Neural cell (in vitro differentiated cells): Measurements from ENCODE around the gene IFT74. TPM values are rescaled to one million over a fixed set of nuclear protein-coding genes. Genes with fewer than 3 reads are reported as not detected.

Source experiments
- H2AFZ ChIP-seq: fragments of 200-600, 300-800 bp; sonication (generic), shearing (Covaris generic); 2 replicates; pipeline ENCODE4 v1.6.0; 2014; ENCODE audit warnings: low read depth, mild to moderate bottlenecking, antibody characterized with exemption, low read length, moderate library complexity
- H3F3A ChIP-seq: fragments of 200-600 bp; shearing (Covaris generic); 2 replicates; pipeline ENCODE4 v1.6.1; 2016; ENCODE audit warnings: mild to moderate bottlenecking, moderate library complexity, mixed read lengths, antibody characterized with exemption, low read length; ENCODE audit not compliant: insufficient read depth, poor library complexity, severe bottlenecking
- H3K27ac ChIP-seq: fragments of 200-600, 300-800 bp; sonication (generic), shearing (Covaris generic); 2 replicates; pipeline ENCODE4 v1.5.1; 2014; ENCODE audit warnings: mild to moderate bottlenecking, low read length, moderate library complexity
- H3K27me3 ChIP-seq: fragments of 300-800, 200-600 bp; sonication (generic), shearing (Covaris generic); 2 replicates; pipeline ENCODE4 v1.6.0; 2014; ENCODE audit warnings: mild to moderate bottlenecking, low read depth, low read length, moderate library complexity; ENCODE audit not compliant: insufficient read depth
- H3K36me3 ChIP-seq: fragments of 300-800, 200-600 bp; sonication (generic), shearing (Covaris generic); 2 replicates; pipeline ENCODE4 v1.5.1; 2014; ENCODE audit warnings: mild to moderate bottlenecking, antibody characterized with exemption, low read length, moderate library complexity; ENCODE audit not compliant: insufficient read depth
- H3K4me2 ChIP-seq: fragments of 300-800, 200-600 bp; sonication (generic), shearing (Covaris generic); 2 replicates; pipeline ENCODE4 v1.6.0; 2014; ENCODE audit warnings: mild to moderate bottlenecking, low read length
- H3K4me3 ChIP-seq: fragments of 300-800, 200-600 bp; sonication (generic), shearing (Covaris generic); 2 replicates; pipeline ENCODE4 v1.5.1; 2014; ENCODE audit warnings: mild to moderate bottlenecking, low read length, moderate library complexity
- H3K79me2 ChIP-seq: fragments of 200-600 bp; shearing (Covaris generic); replicated peaks from 2 replicates; pipeline ENCODE4 v1.6.0; 2014; ENCODE audit warnings: mild to moderate bottlenecking, low read length, moderate library complexity; ENCODE audit not compliant: insufficient read depth
- H3K9ac ChIP-seq: fragments of 300-800, 200-600 bp; sonication (generic), shearing (Covaris generic); 2 replicates; pipeline ENCODE4 v1.6.1; 2016; ENCODE audit warnings: mild to moderate bottlenecking, low read length, mixed read lengths
- H3K9me2 ChIP-seq: fragments of 200-600 bp; shearing (Covaris generic); 2 replicates; pipeline ENCODE4 v1.6.1; 2016; ENCODE audit warnings: mild to moderate bottlenecking, low read length, mixed read lengths; ENCODE audit not compliant: insufficient read depth
- H3K9me3 ChIP-seq: fragments of 200-600, 300-800 bp; sonication (generic), shearing (Covaris generic); 2 replicates; pipeline ENCODE4 v1.6.1; 2016; ENCODE audit warnings: mild to moderate bottlenecking, mixed run types, low read length, moderate library complexity, mixed read lengths
- H4K20me1 ChIP-seq: fragments of 200-600 bp; shearing (Covaris generic); 2 replicates; pipeline ENCODE4 v1.6.1; 2016; ENCODE audit warnings: mild to moderate bottlenecking, mixed run types; ENCODE audit not compliant: insufficient read depth
- EP300 ChIP-seq: fragments of 450-650 bp; conservative IDR thresholded peaks from 2 replicates; pipeline ENCODE4 v1.6.1; 2014; ENCODE audit warnings: antibody characterized with exemption, mild to moderate bottlenecking, moderate library complexity; ENCODE audit not compliant: poor library complexity, severe bottlenecking
- EZH2 ChIP-seq: fragments of 200-600, 300-800 bp; shearing (Covaris generic), sonication (generic); IDR thresholded peaks from 2 replicates; pipeline ENCODE4 v1.6.1; 2014; ENCODE audit warnings: antibody characterized with exemption, low read length, borderline replicate concordance, mild to moderate bottlenecking; ENCODE audit not compliant: insufficient read depth, poor library complexity, severe bottlenecking
- MXI1 ChIP-seq: fragments of 450-650 bp; conservative IDR thresholded peaks from 2 replicates; pipeline ENCODE4 v1.6.1; 2014; ENCODE audit warnings: antibody characterized with exemption, mild to moderate bottlenecking; ENCODE audit not compliant: poor library complexity, severe bottlenecking
- POLR2AphosphoS5 ChIP-seq: IDR thresholded peaks from 2 replicates; pipeline ENCODE4 v1.6.1; 2012
- RAD21 ChIP-seq: fragments of 450-650 bp; conservative IDR thresholded peaks from 2 replicates; pipeline ENCODE4 v1.6.1; 2014; ENCODE audit warnings: antibody characterized with exemption, mild to moderate bottlenecking, moderate library complexity
- REST ChIP-seq: IDR thresholded peaks from 2 replicates; pipeline ENCODE4 v1.6.1; 2012; ENCODE audit warnings: borderline replicate concordance
- SMC3 ChIP-seq: fragments of 450-650 bp; conservative IDR thresholded peaks from 2 replicates; pipeline ENCODE4 v1.6.1; 2014; ENCODE audit warnings: antibody characterized with exemption, mild to moderate bottlenecking, moderate library complexity; ENCODE audit not compliant: poor library complexity
- TAF1 ChIP-seq: IDR thresholded peaks from 2 replicates; pipeline ENCODE4 v1.6.1; 2012; ENCODE audit warnings: low read depth
- polyA plus RNA-seq: library from polyadenylated mRNA; depleted of rRNA; stranded (reverse); fragments of >200 nt; gene quantifications from 2 replicates; pipeline ENCODE4 v1.2.3, GENCODE V29; 2014
- TF ChIP-seq, protein P1 (sequence below): fragments of 450-650 bp; IDR thresholded peaks from 2 replicates; pipeline ENCODE4 v1.5.1; 2014; ENCODE audit warnings: antibody characterized with exemption, mild to moderate bottlenecking, moderate library complexity; ENCODE audit not compliant: poor library complexity, severe bottlenecking

Gene IFT74
- polyA plus RNA-seq, 1 donor from 2014 or later: 10.9 TPM

DNA sequence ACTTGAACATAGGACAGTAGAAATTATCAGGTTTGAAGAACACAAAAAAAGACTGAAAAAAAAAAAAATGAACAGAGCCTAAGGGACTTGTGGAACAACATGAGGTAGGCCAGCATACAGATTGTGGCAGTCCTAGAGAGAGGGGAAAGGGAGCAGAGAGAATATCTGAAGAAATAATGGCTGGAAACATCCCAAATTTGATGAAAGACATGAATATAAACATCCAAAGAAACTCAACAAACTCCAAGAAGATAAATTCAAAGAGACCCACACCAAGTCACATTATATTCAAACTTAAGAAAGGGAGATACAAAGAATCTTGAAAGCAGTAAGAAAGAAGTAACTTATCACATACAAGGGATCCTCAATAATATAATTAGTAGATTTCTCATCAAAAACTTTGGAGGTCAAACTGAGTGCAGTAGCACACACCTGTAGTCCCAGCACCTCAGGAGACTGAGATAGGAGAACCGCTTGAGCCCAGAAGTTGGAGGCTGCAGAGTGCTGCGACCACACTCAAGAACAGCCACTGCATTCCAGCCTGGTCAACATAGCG, 18.3 kb upstream of the IFT74 start:
- Histone ChIP-seq H3K27ac (no peak overlapping the region), H3K27me3 (no peaks in the 10 kb centered on the region), H3K4me3 (no peak overlapping the region), H2AFZ (no peak overlapping the region), H4K20me1 (no peaks in the 10 kb centered on the region), H3F3A (no peaks in the 10 kb centered on the region), H3K79me2 (peaks cover 75% of the 10 kb centered on the region), H3K9ac (no peak overlapping the region), H3K36me3 (no peaks in the 10 kb centered on the region), H3K4me2 (no peak overlapping the region), H3K9me3 (no peaks in the 10 kb centered on the region), H3K9me2 (no peaks in the 10 kb centered on the region)
- TF ChIP-seq EP300 (no peak), REST (no peak), RAD21 (no peak), MXI1 (no peak), EZH2 (no peak), TAF1 (no peak), POLR2AphosphoS5 (no peak), SMC3 (no peak)
- TF ChIP-seq, protein P1, sequence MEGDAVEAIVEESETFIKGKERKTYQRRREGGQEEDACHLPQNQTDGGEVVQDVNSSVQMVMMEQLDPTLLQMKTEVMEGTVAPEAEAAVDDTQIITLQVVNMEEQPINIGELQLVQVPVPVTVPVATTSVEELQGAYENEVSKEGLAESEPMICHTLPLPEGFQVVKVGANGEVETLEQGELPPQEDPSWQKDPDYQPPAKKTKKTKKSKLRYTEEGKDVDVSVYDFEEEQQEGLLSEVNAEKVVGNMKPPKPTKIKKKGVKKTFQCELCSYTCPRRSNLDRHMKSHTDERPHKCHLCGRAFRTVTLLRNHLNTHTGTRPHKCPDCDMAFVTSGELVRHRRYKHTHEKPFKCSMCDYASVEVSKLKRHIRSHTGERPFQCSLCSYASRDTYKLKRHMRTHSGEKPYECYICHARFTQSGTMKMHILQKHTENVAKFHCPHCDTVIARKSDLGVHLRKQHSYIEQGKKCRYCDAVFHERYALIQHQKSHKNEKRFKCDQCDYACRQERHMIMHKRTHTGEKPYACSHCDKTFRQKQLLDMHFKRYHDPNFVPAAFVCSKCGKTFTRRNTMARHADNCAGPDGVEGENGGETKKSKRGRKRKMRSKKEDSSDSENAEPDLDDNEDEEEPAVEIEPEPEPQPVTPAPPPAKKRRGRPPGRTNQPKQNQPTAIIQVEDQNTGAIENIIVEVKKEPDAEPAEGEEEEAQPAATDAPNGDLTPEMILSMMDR: no peak

DNA sequence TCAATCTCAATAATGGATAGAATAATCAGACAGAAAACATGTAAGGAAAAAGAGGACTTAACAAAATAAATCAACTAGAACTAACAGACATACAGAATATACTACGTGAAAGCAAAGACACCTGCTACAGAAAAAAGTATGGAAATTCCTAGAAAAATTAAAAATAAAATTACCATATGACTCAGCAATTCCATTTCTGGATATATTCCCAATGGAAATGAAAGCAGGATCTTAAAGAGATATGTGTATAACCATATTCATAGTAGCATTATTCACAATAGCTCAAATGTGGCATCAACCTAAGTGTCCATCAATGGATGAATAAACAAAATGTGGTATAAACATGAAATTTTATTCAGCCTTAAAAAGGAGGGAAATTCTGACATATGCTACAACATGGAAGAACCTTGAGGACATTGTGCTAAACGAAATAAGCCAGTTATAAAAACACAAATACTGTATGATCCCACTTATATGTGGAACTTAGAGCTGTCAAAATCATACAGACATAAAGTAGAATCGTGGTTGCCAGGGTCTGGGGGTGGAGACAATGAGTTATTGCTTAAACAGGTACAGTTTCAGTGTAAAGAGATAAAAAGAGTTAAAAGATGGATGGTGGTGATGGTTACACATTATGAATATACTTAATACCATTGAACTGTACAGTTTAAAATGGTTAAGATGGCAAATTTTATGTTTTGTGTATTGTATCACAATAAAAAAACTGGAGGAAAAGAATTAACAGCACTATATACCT, 16.1 kb upstream of the IFT74 start:
- Histone ChIP-seq H2AFZ (no peak overlapping the region), H3K27ac (no peak overlapping the region), H3K4me2 (no peak overlapping the region), H3F3A (no peaks in the 10 kb centered on the region), H3K27me3 (no peaks in the 10 kb centered on the region), H3K36me3 (no peaks in the 10 kb centered on the region), H3K9me2 (no peaks in the 10 kb centered on the region), H3K9ac (no peak overlapping the region), H3K9me3 (no peaks in the 10 kb centered on the region), H3K79me2 (peaks cover 83% of the 10 kb centered on the region), H4K20me1 (no peaks in the 10 kb centered on the region), H3K4me3 (no peak overlapping the region)
- TF ChIP-seq RAD21 (no peak), EP300 (no peak), REST (no peak), POLR2AphosphoS5 (no peak), MXI1 (no peak), TAF1 (no peak), SMC3 (no peak), EZH2 (no peak)
- TF ChIP-seq, protein P1: no peak
